ENCODE measurements around the gene ISYNA1.

Gene ISYNA1

GRCh38 chr19:18419195-18419698, 18.7 kb downstream of the ISYNA1 start, which contains the start of gene SSBP4:
SSBP4 (plus strand) TSS chr19:18419398; CDS start chr19:18419649, 251 bp downstream.
- 0 to 1% methylated on average over 80 of the region's 80 CpGs for WGBS, 2 experiments

GRCh38 chr19:18418483-18419194, 19.3 kb downstream of the ISYNA1 start:
- Histone ChIP-seq H3K36me3 (ENCODE audit: control insufficient read depth, insufficient read depth, low read length) (no peaks in the 10 kb centered on the region), H3K4me1 (ENCODE audit: control insufficient read depth, insufficient read depth, low read length) (peaks cover 28% of the 10 kb centered on the region), H3K27me3 (ENCODE audit: control insufficient read depth, insufficient read depth, low read length, poor library complexity, severe bottlenecking) (peaks cover 26% of the 10 kb centered on the region), H3K9me3 (ENCODE audit: control insufficient read depth, low read length) (no peaks in the 10 kb centered on the region), H3K27ac (ENCODE audit: insufficient read depth, low read depth, low read length, poor library complexity, severe bottlenecking) (no peak overlapping the region), H3K4me3 (ENCODE audit: insufficient read depth, low read depth, low read length) (peak overlapping the region; percentile 60)
- 35 to 37% methylated on average over 39 of the region's 39 CpGs for WGBS, 2 experiments

More at GRCh38 chr19:18419195-18419698, 18.7 kb downstream of the ISYNA1 start, which contains the start of gene SSBP4:
- Histone ChIP-seq H3K36me3 (ENCODE audit: control insufficient read depth, insufficient read depth, low read length) (no peaks in the 10 kb centered on the region), H3K4me3 (ENCODE audit: insufficient read depth, low read depth, low read length) (peak within 1 kb of the TSS; percentile 60), H3K4me1 (ENCODE audit: control insufficient read depth, insufficient read depth, low read length) (peaks cover 34% of the 10 kb centered on the region), H3K27me3 (ENCODE audit: control insufficient read depth, insufficient read depth, low read length, poor library complexity, severe bottlenecking) (peaks cover 26% of the 10 kb centered on the region), H3K9me3 (ENCODE audit: control insufficient read depth, low read length) (no peaks in the 10 kb centered on the region), H3K27ac (ENCODE audit: insufficient read depth, low read depth, low read length, poor library complexity, severe bottlenecking) (no peak within 1 kb of the TSS)

- H3K9me3 ChIP-seq (ENCODE audit: control insufficient read depth, low read length) = no peaks in the 10 kb centered on the region
- H3K4me3 ChIP-seq (ENCODE audit: insufficient read depth, low read depth, low read length) = peak overlapping the region; percentile 34
- 19 to 23% methylated on average over 30 of the region's 30 CpGs for WGBS, 2 experiments
- H3K27ac ChIP-seq (ENCODE audit: insufficient read depth, low read depth, low read length, poor library complexity, severe bottlenecking) = no peak overlapping the region
- H3K36me3 ChIP-seq (ENCODE audit: control insufficient read depth, insufficient read depth, low read length) = no peaks in the 10 kb centered on the region
- H3K27me3 ChIP-seq (ENCODE audit: control insufficient read depth, insufficient read depth, low read length, poor library complexity, severe bottlenecking) = peaks cover 26% of the 10 kb centered on the region
- H3K4me1 ChIP-seq (ENCODE audit: control insufficient read depth, insufficient read depth, low read length) = peaks cover 26% of the 10 kb centered on the region
Observed at GRCh38 chr19:18418029-18418482, 19.9 kb downstream of the ISYNA1 start.

GRCh38 chr19:18417250-18418028, 20.5 kb downstream of the ISYNA1 start:
- Histone ChIP-seq H3K27ac (ENCODE audit: insufficient read depth, low read depth, low read length, poor library complexity, severe bottlenecking) (peak overlapping the region; percentile 87), H3K36me3 (ENCODE audit: control insufficient read depth, insufficient read depth, low read length) (no peaks in the 10 kb centered on the region), H3K4me3 (ENCODE audit: insufficient read depth, low read depth, low read length) (peak overlapping the region; percentile 34), H3K9me3 (ENCODE audit: control insufficient read depth, low read length) (no peaks in the 10 kb centered on the region), H3K27me3 (ENCODE audit: control insufficient read depth, insufficient read depth, low read length, poor library complexity, severe bottlenecking) (peaks cover 26% of the 10 kb centered on the region), H3K4me1 (ENCODE audit: control insufficient read depth, insufficient read depth, low read length) (peaks cover 26% of the 10 kb centered on the region)
- 1% methylated on average over 53 of the region's 53 CpGs for WGBS, 2 experiments

- H3K36me3 ChIP-seq (ENCODE audit: control insufficient read depth, insufficient read depth, low read length) = no peaks in the 10 kb centered on the region
- H3K4me3 ChIP-seq (ENCODE audit: insufficient read depth, low read depth, low read length) = peak overlapping the region; percentile 34
- peaks cover 26% of the 10 kb centered on the region for H3K27me3 ChIP-seq (ENCODE audit: control insufficient read depth, insufficient read depth, low read length, poor library complexity, severe bottlenecking)
- 0% methylated on average over 44 of the region's 44 CpGs for WGBS, 2 experiments
- peak overlapping the region; percentile 96 for H3K27ac ChIP-seq (ENCODE audit: insufficient read depth, low read depth, low read length, poor library complexity, severe bottlenecking)
- H3K9me3 ChIP-seq (ENCODE audit: control insufficient read depth, low read length) = no peaks in the 10 kb centered on the region
- H3K4me1 ChIP-seq (ENCODE audit: control insufficient read depth, insufficient read depth, low read length) = peaks cover 26% of the 10 kb centered on the region
Observed at GRCh38 chr19:18416778-18417249, 21.1 kb downstream of the ISYNA1 start.

GRCh38 chr19:18415178-18415867, 22.6 kb downstream of the ISYNA1 start:
- H3K27ac ChIP-seq (ENCODE audit: insufficient read depth, low read depth, low read length, poor library complexity, severe bottlenecking) = no peak overlapping the region
- no peak overlapping the region for H3K4me3 ChIP-seq (ENCODE audit: insufficient read depth, low read depth, low read length)
- H3K4me1 ChIP-seq (ENCODE audit: control insufficient read depth, insufficient read depth, low read length) = peaks cover 26% of the 10 kb centered on the region
- 80% methylated on average over 25 of the region's 25 CpGs for WGBS, 2 experiments
- no peaks in the 10 kb centered on the region for H3K9me3 ChIP-seq (ENCODE audit: control insufficient read depth, low read length)
- H3K27me3 ChIP-seq (ENCODE audit: control insufficient read depth, insufficient read depth, low read length, poor library complexity, severe bottlenecking) = peaks cover 24% of the 10 kb centered on the region
- no peaks in the 10 kb centered on the region for H3K36me3 ChIP-seq (ENCODE audit: control insufficient read depth, insufficient read depth, low read length)

- H3K4me3 ChIP-seq (ENCODE audit: insufficient read depth, low read depth, low read length) = no peak overlapping the region
- peaks cover 26% of the 10 kb centered on the region for H3K4me1 ChIP-seq (ENCODE audit: control insufficient read depth, insufficient read depth, low read length)
- no peak overlapping the region for H3K27ac ChIP-seq (ENCODE audit: insufficient read depth, low read depth, low read length, poor library complexity, severe bottlenecking)
- H3K9me3 ChIP-seq (ENCODE audit: control insufficient read depth, low read length) = no peaks in the 10 kb centered on the region
- WGBS, 2 experiments = 73 to 76% methylated on average over 9 to 11 of the region's 11 CpGs
- H3K27me3 ChIP-seq (ENCODE audit: control insufficient read depth, insufficient read depth, low read length, poor library complexity, severe bottlenecking) = peaks cover 18% of the 10 kb centered on the region
- no peaks in the 10 kb centered on the region for H3K36me3 ChIP-seq (ENCODE audit: control insufficient read depth, insufficient read depth, low read length)
Observed at GRCh38 chr19:18414504-18415177, 23.3 kb downstream of the ISYNA1 start.

- Histone ChIP-seq H3K9me3 (ENCODE audit: control insufficient read depth, low read length) (no peaks in the 10 kb centered on the region), H3K27ac (ENCODE audit: insufficient read depth, low read depth, low read length, poor library complexity, severe bottlenecking) (no peak overlapping the region), H3K36me3 (ENCODE audit: control insufficient read depth, insufficient read depth, low read length) (no peaks in the 10 kb centered on the region), H3K4me1 (ENCODE audit: control insufficient read depth, insufficient read depth, low read length) (peaks cover 16% of the 10 kb centered on the region), H3K4me3 (ENCODE audit: insufficient read depth, low read depth, low read length) (no peak overlapping the region), H3K27me3 (ENCODE audit: control insufficient read depth, insufficient read depth, low read length, poor library complexity, severe bottlenecking) (peaks cover 4% of the 10 kb centered on the region)
- 90 to 91% methylated on average over 15 to 16 of the region's 16 CpGs for WGBS, 2 experiments
Observed at GRCh38 chr19:18412610-18413239, 25.2 kb downstream of the ISYNA1 start.

GRCh38 chr19:18408053-18408476, 29.9 kb downstream of the ISYNA1 start:
- Histone ChIP-seq H3K4me1 (ENCODE audit: control insufficient read depth, insufficient read depth, low read length) (no peaks in the 10 kb centered on the region), H3K4me3 (ENCODE audit: insufficient read depth, low read depth, low read length) (no peak overlapping the region), H3K9me3 (ENCODE audit: control insufficient read depth, low read length) (no peaks in the 10 kb centered on the region), H3K27me3 (ENCODE audit: control insufficient read depth, insufficient read depth, low read length, poor library complexity, severe bottlenecking) (no peaks in the 10 kb centered on the region), H3K36me3 (ENCODE audit: control insufficient read depth, insufficient read depth, low read length) (no peaks in the 10 kb centered on the region), H3K27ac (ENCODE audit: insufficient read depth, low read depth, low read length, poor library complexity, severe bottlenecking) (no peak overlapping the region)
- WGBS, 2 experiments = 72 to 76% methylated on average over 10 of the region's 10 CpGs

Data from ectodermal cell (in vitro differentiated cells).